GM23338 (cell line): ENCODE results near the gene LDLRAD3. TPM values are rescaled to one million over a fixed set of nuclear protein-coding genes. Genes with fewer than 3 reads are reported as not detected.

Experiments used
- ATAC-seq: fragments of 200-7000 bp; cut with Tn5 transposase; 3 replicates; pipeline ENCODE4 v1.9.1; 2020
- DNase-seq: peaks from one replicate; pipeline ENCODE4 v3.0.0-alpha.2; 2015; ENCODE audit warnings: low spot score
- H2AFZ ChIP-seq: fragments of 200-600 bp; sonication (generic); 2 replicates; pipeline ENCODE4 v1.8.0; 2016; ENCODE audit warnings: antibody characterized with exemption, mild to moderate bottlenecking, moderate library complexity
- H3F3A ChIP-seq: fragments of 200-600 bp; sonication (generic); replicated peaks from 2 replicates; pipeline ENCODE4 v1.8.0; 2017; ENCODE audit warnings: antibody characterized with exemption, mixed run types, low read depth
- H3K27ac ChIP-seq: fragments of 200-600 bp; sonication (generic); 2 replicates; pipeline ENCODE4 v1.6.1; 2016; ENCODE audit warnings: low read depth
- H3K27me3 ChIP-seq: fragments of 200-600 bp; sonication (generic); 2 replicates; pipeline ENCODE4 v1.8.0; 2016; ENCODE audit warnings: mild to moderate bottlenecking, mixed run types, moderate library complexity; ENCODE audit not compliant: insufficient read depth
- H3K36me3 ChIP-seq: fragments of 200-600 bp; sonication (generic); 2 replicates; pipeline ENCODE4 v1.8.0; 2016; ENCODE audit warnings: mild to moderate bottlenecking; ENCODE audit not compliant: insufficient read depth
- H3K4me1 ChIP-seq: fragments of 200-600 bp; sonication (generic); 2 replicates; pipeline ENCODE4 v1.8.0; 2016; ENCODE audit warnings: mild to moderate bottlenecking, moderate library complexity; ENCODE audit not compliant: insufficient read depth
- H3K4me2 ChIP-seq: fragments of 200-600 bp; sonication (generic); 2 replicates; pipeline ENCODE4 v1.7.1; 2017; ENCODE audit warnings: mixed run types
- H3K4me3 ChIP-seq: fragments of 200-600 bp; sonication (generic); 2 replicates; pipeline ENCODE4 v1.6.1; 2016; ENCODE audit warnings: mixed run types
- H3K79me2 ChIP-seq: fragments of 200-600 bp; sonication (generic); replicated peaks from 2 replicates; pipeline ENCODE4 v1.8.0; 2017; ENCODE audit warnings: mild to moderate bottlenecking; ENCODE audit not compliant: insufficient read depth
- H3K9me2 ChIP-seq: fragments of 200-600 bp; sonication (generic); 2 replicates; pipeline ENCODE4 v1.8.0; 2017; ENCODE audit not compliant: insufficient read depth
- H4K20me1 ChIP-seq: fragments of 200-600 bp; sonication (generic); replicated peaks from 2 replicates; pipeline ENCODE4 v1.8.0; 2017; ENCODE audit warnings: mild to moderate bottlenecking; ENCODE audit not compliant: insufficient read depth
- H3K27ac Mint-ChIP-seq: 2 replicates; pipeline ENCODE4 v1.8.0; 2020; ENCODE audit warnings: inconsistent platforms, mild to moderate bottlenecking, moderate library complexity, mixed read lengths
- H3K27me3 Mint-ChIP-seq: 3 replicates; pipeline ENCODE4 v1.8.0; 2022; ENCODE audit warnings: low read depth, mild to moderate bottlenecking, moderate library complexity, mixed read lengths, inconsistent platforms; ENCODE audit not compliant: insufficient read depth, poor library complexity
- H3K36me3 Mint-ChIP-seq: 3 replicates; pipeline ENCODE4 v1.8.0; 2021; ENCODE audit warnings: low read depth, mild to moderate bottlenecking, inconsistent platforms, moderate library complexity, mixed read lengths
- H3K4me1 Mint-ChIP-seq: 3 replicates; pipeline ENCODE4 v1.8.0; 2020; ENCODE audit warnings: mild to moderate bottlenecking, inconsistent platforms, mixed read lengths
- H3K4me3 Mint-ChIP-seq: 3 replicates; pipeline ENCODE4 v1.8.0; 2021; ENCODE audit warnings: moderate library complexity, mild to moderate bottlenecking, inconsistent platforms, mixed read lengths
- H3K9me3 Mint-ChIP-seq: 3 replicates; pipeline ENCODE4 v1.8.0; 2020; ENCODE audit warnings: moderate library complexity, mild to moderate bottlenecking, inconsistent platforms, mixed read lengths
- CREB1 ChIP-seq: fragments of 250-450 bp; sonication (Bioruptor Pico); IDR thresholded peaks from 2 replicates; pipeline ENCODE4 v1.5.0; 2020; ENCODE audit warnings: low read depth, mild to moderate bottlenecking, moderate library complexity
- NANOG ChIP-seq: IDR thresholded peaks from 2 replicates; pipeline ENCODE4 v1.6.1; 2016; ENCODE audit warnings: antibody characterized with exemption, borderline replicate concordance
- POLR2AphosphoS5 ChIP-seq: IDR thresholded peaks from 2 replicates; pipeline ENCODE4 v1.6.1; 2016; ENCODE audit warnings: antibody characterized with exemption, low read depth
- ZNF331 ChIP-seq: fragments of 250-450 bp; sonication (Bioruptor Pico); IDR thresholded peaks from 2 replicates; pipeline ENCODE4 v1.5.0; 2020; ENCODE audit warnings: low read depth, mild to moderate bottlenecking, moderate library complexity
- ZNF462 ChIP-seq: fragments of 250-450 bp; sonication (Bioruptor Pico); IDR thresholded peaks from 2 replicates; pipeline ENCODE4 v1.5.0; 2020; ENCODE audit warnings: mild to moderate bottlenecking, moderate library complexity
- polyA plus RNA-seq: library from polyadenylated mRNA; unstranded; fragments of >200 nt; fragmentation: Nextera tagmentation; extraction: Ambion mirVana; gene quantifications from 2 replicates; pipeline ENCODE4 v1.2.1, GENCODE V29; 2016
- total RNA-seq: library from RNA; depleted of rRNA; stranded (reverse); fragments of >200 nt; shearing (Covaris generic); gene quantifications from 2 replicates; pipeline ENCODE4 v1.2.3, GENCODE V29; 2014
- TF ChIP-seq, protein P1 (sequence below): IDR thresholded peaks from 2 replicates; pipeline ENCODE4 v1.6.1; 2016; ENCODE audit warnings: antibody characterized with exemption

Gene LDLRAD3
- total and polyA plus RNA-seq, 2 experiments from 2014 or later = 8.5 to 19.4 TPM

DNA sequence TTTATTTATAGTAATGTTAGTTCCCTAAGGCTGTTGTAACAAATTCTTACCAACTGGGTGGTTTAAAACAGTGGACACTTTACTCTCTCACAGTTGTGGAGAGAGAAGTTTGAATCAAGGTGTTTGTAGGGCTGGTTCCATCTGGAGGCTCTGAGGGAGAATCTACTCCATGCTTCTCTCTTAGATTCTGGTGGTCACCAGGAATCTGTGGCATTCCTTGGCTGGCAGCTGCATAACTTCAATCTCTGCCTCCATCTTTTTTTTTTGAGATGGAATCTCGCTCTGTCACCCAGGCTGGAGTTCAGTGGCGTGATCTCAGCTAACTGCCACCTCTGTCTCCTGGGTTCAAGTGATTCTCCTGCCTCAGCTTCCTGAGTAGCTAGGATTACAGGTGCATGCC lies 46.3 kb downstream of the LDLRAD3 start (continued):
- TF ChIP-seq ZNF462 (CRISPR knock-in tag) = no peak
- no peak for TF ChIP-seq CREB1
- TF ChIP-seq NANOG = no peak

GRCh38 chr11:35990816-35991215 lies 47.0 kb downstream of the LDLRAD3 start:
- H3K79me2 ChIP-seq = peaks cover 96% of the 10 kb centered on the region
- ATAC-seq = no peak
- TF ChIP-seq ZNF462 (CRISPR knock-in tag) (no peak), NANOG (no peak), POLR2AphosphoS5 (no peak), CREB1 (no peak), ZNF331 (CRISPR knock-in tag) (no peak)
- TF ChIP-seq, protein P1, sequence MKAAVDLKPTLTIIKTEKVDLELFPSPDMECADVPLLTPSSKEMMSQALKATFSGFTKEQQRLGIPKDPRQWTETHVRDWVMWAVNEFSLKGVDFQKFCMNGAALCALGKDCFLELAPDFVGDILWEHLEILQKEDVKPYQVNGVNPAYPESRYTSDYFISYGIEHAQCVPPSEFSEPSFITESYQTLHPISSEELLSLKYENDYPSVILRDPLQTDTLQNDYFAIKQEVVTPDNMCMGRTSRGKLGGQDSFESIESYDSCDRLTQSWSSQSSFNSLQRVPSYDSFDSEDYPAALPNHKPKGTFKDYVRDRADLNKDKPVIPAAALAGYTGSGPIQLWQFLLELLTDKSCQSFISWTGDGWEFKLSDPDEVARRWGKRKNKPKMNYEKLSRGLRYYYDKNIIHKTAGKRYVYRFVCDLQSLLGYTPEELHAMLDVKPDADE = no peak

More at GRCh38 chr11:35990816-35991215, 47.0 kb downstream of the LDLRAD3 start:
- H3K4me1 Mint-ChIP-seq = peaks cover 42% of the 10 kb centered on the region
- Histone ChIP-seq H3K4me2 (no peak overlapping the region; the same call in 1 of the 2 replicates), H2AFZ (no peak overlapping the region), H4K20me1 (peaks cover 7% of the 10 kb centered on the region; the same call in 1 of the 2 replicates), H3K27ac (no peak overlapping the region), H3K9me2 (peaks cover 4% of the 10 kb centered on the region; the same call in 1 of the 2 replicates), H3F3A (no peaks in the 10 kb centered on the region), H3K4me1 (peaks cover 25% of the 10 kb centered on the region), H3K36me3 (no peaks in the 10 kb centered on the region), H3K27me3 (no peaks in the 10 kb centered on the region), H3K4me3 (no peak overlapping the region)
- peaks cover 19% of the 10 kb centered on the region for H3K36me3 Mint-ChIP-seq
- H3K27ac Mint-ChIP-seq = no peak overlapping the region
- H3K27me3 Mint-ChIP-seq = no peaks in the 10 kb centered on the region
- H3K4me3 Mint-ChIP-seq = no peak overlapping the region
- peaks cover 16% of the 10 kb centered on the region for H3K9me3 Mint-ChIP-seq
- no peak for DNase-seq
